ENCODE measurements around the gene RAB11FIP4.

- TF ChIP-seq CTCF (conservative IDR thresholded peaks at IDR 0.05; ENCODE audit: low read length) = no peak
- no peak for TF ChIP-seq EZH2phosphoT487 (IDR thresholded peaks at IDR 0.05; ENCODE audit: borderline replicate concordance)
Measured at GRCh38 chr17:31575043-31575442, 183.6 kb downstream of the RAB11FIP4 start.
